Right cardiac atrium (tissue), 5 donors: ENCODE results near the gene TMPRSS9. TPM values are rescaled to one million over a fixed set of nuclear protein-coding genes. Genes with fewer than 3 reads are reported as not detected.
A peak's percentile ranks its signal among the peaks of the same experiment; 100 is the strongest.

Source experiments
- ATAC-seq, 2 donors: fragments of 200-7000 bp; cut with Tn5 transposase; one replicate each; pipeline versions ENCODE4 v1.8.0 to v1.9.1; 2020; ENCODE audit warnings: moderate library complexity in 2 of 2, mild to moderate bottlenecking in 1 of 2
- DNase-seq, 3 donors: peaks; one replicate each; pipeline ENCODE4 v3.0.0-alpha.2; 2020
- H3K27ac ChIP-seq: one replicate; pipeline ENCODE4 v1.5.1; 2013; ENCODE audit warnings: mild to moderate bottlenecking, low read length, control low read depth, moderate library complexity
- H3K27me3 ChIP-seq: one replicate; pipeline ENCODE4 v1.6.1; 2013; ENCODE audit not compliant: control insufficient read depth, insufficient read depth
- H3K4me1 ChIP-seq: one replicate; pipeline ENCODE4 v1.6.1; 2013; ENCODE audit warnings: low read length; ENCODE audit not compliant: control insufficient read depth, insufficient read depth
- H3K4me3 ChIP-seq: one replicate; pipeline ENCODE4 v1.5.1; 2013; ENCODE audit warnings: low read length, control low read depth
- H3K9me3 ChIP-seq: one replicate; pipeline ENCODE4 v1.6.1; 2013; ENCODE audit warnings: low read length; ENCODE audit not compliant: control insufficient read depth
- WGBS: extraction: QIAGEN DNeasy Blood & Tissue Kit; methylation state at CpG from one replicate; pipeline ENCODE4 v1.1.7; 2013; 5-methylcytosine and 5-hydroxymethylcytosine counted together
- intact Hi-C, 4 donors: fragments of 100-400 bp; cut with DNase I; formaldehyde crosslinking; loops; one replicate each; pipeline versions ENCODE4 v1.11.0 to v1.14.0; 2022 to 2023
- polyA plus RNA-seq: library from polyadenylated mRNA; stranded (reverse); fragments of 200-250 nt; gene quantifications from one replicate; pipeline ENCODE4 v1.2.3, GENCODE V29; 2013
- total RNA-seq, 4 donors: library from RNA; stranded (reverse); fragmentation: NEBNext Ultra II Directional; extraction: Animal tissue kit (Norgen Biotek cat#: 25700); gene quantifications; one replicate each; pipeline ENCODE4 v1.2.1, GENCODE V29; 2021
- donor health status: healthy with polysubstance abuse.
- donor health status: DM: no; HTN: yes; CAD: no.
- donor health status: DM: no; HTN: no; CAD: no.
- donor health status: DM: no; HTN: yes; CAD: no; lungs with severe emphysema.
- donor health status: DM: yes; HTN: yes; CAD: no.

The TMPRSS9 gene
- total and polyA plus RNA-seq, 5 donors, result 0.09 to 0.12 TPM; not detected in 3

- ATAC-seq (peak in 1 of 2 donors; percentile 16), DNase-seq (peak; percentile 75 to 87 (median 82))
- no peak overlapping the region for H3K4me3 ChIP-seq
Observed at GRCh38 chr19:2424686-2425621, 64.9 kb downstream of the TMPRSS9 start.

DNA sequence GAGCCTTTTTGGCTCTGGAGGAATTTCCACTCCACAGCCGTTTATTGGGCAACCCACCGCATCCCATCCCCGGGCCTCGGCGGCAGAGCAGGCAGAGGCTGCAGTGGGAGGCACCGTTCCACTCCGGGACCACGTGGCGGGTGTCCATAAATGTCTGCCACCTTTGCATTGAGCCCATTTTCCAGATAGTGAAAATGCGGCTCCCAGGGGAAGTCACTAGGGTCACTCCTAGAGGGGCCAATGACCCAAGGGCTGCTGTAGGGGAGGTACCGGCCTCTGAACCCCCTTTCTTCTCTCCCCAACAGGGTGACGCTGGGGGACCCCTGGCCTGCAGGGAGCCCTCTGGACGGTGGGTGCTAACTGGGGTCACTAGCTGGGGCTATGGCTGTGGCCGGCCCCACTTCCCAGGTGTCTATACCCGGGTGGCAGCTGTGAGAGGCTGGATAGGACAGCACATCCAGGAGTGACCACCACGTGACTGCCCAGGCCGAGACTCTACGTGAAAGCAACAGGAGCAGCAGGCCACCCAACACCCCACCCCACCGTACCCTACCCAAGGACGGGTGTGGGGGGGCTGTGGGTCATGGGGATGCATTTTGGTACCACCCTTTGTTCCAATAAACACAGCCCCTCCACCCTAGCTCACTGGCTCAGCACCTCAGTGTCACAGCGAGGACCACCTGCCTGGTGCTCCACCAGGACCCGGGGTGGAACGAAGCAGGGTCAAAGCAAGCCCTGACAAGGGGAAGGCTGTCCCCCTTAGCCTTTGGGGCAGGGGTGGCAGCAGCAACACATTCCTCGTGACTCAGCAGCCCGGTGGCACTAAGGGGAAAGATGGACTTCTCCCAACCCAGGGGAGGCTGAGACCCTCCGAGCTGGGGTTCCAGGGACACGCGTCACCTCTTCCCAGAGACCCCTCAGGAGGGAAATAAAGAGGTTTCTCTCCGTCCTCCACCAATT lies 65.8 kb downstream of the TMPRSS9 start:
- H3K27me3 ChIP-seq, result no peaks in the 10 kb centered on the region
- 68% methylated on average over 29 of the region's 29 CpGs for WGBS
- peaks cover 8% of the 10 kb centered on the region for H3K4me1 ChIP-seq
- ATAC-seq, result no peak
- H3K4me3 ChIP-seq, result no peak overlapping the region
- intact Hi-C loops, result no loop called here
- peak in 2 of 3 donors; percentile 47 to 55 for DNase-seq
- H3K9me3 ChIP-seq, result no peaks in the 10 kb centered on the region
- H3K27ac ChIP-seq, result no peak overlapping the region

More at GRCh38 chr19:2424686-2425621, 64.9 kb downstream of the TMPRSS9 start:
- Histone ChIP-seq H3K4me1 (peaks cover 8% of the 10 kb centered on the region), H3K27ac (no peak overlapping the region), H3K9me3 (no peaks in the 10 kb centered on the region), H3K27me3 (no peaks in the 10 kb centered on the region)
- WGBS, result 43% methylated on average over 101 of the region's 101 CpGs
- intact Hi-C loops, result no loop called here

DNA sequence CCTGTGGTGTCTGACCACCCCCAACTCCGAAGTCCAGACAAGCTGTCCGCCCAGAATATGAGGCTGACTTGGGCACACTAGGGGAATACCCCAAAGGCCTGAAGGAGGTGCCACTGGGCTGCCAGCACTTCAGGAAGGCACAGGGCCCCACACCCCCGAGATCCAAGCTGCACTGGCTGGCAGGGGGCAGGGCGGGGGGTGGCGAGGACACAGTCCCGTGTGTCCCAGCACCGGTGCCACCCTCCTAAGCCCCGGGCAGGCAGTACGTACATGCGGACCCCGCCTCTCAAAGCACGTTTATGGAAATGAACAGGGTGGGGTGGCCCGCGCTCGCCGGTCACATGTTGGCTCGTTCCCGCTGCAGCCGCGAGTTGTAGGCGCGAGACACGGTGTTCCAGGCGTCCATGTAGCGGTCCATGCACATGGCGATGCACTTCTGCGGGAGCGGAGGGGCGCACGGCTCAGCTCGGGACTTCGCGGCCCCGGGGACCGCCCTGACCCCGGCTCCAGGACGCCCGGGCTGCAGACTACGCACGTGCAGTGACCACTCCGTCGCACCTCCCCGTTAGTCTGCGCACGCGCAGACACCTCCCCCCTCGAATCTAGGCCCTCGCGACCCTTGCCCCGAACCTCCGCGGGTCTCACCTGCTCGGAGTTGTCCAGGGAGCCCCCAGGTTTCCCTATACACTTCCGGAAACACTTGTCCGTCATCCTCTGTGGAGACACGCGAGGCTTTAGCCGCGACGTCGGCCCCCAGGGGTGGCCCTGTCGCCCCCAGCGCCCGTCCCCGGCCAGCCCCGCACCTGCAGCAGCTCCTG lies 66.8 kb downstream of the TMPRSS9 start:
- ATAC-seq (peak; percentile 1 to 27), DNase-seq (peak; percentile 64 to 82 (median 77))
- Histone ChIP-seq H3K27me3 (no peaks in the 10 kb centered on the region), H3K9me3 (no peaks in the 10 kb centered on the region), H3K27ac (peak overlapping the region; percentile 68), H3K4me3 (peak overlapping the region; percentile 67), H3K4me1 (peaks cover 8% of the 10 kb centered on the region)
- intact Hi-C loops, result no loop called here
- 6% methylated on average over 66 of the region's 66 CpGs for WGBS

DNA sequence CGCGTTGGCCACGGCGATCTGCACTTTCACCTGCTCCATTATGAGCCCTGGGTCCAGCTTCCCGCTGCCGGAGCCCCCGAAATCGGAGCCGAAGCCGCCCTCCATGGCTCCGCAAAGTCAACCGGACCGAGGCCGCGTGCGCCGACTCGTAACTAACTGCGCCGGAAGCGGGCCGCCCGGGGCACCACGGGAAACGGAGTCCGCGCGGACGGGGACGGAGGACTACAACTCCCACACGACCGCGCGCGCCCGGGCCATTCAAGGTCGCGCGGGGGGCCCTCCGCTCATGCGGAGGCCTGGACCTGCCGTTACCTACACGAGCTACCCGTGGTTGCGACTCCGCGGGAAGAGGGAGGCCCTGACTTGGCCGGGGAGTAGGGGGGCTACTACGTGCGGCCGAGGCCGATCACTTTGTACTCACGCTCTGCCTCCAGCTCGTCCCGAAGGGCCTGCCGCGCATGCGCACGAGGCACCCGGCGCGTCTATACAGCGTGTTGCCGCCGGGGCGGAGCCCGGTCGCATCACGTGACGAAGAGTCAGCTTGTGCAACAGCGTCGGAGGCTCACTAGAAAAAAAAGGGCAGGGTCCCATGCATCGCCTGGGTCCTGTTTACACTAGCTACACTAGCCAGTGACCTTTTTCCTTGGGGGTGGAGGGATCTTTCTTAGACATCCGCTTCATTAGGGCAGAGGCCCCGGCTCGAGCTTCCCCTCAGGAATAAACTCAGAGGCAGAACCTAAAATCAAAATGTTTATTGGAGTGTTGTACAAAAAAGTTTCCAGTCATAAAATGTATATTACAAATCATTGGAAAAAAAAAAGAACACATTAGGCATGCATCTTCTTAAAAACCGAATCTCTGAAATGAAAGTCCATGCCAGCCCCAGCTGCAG lies 67.6 kb downstream of the TMPRSS9 start, which contains the start of gene TIMM13:
TSS of gene TIMM13 (minus strand) at position 158 of the 892 bp plus-strand sequence. CDS start at position 105, 53 bp downstream.
- intact Hi-C loops, result no loop called here

GRCh38 chr19:2428321-2428690 lies 68.2 kb downstream of the TMPRSS9 start:
- no peaks in the 10 kb centered on the region for H3K27me3 ChIP-seq
- DNase-seq, result peak; percentile 47 to 79 (median 74)
- ATAC-seq, result peak in 1 of 2 donors; percentile 5
- H3K4me1 ChIP-seq, result peaks cover 8% of the 10 kb centered on the region
- no peaks in the 10 kb centered on the region for H3K9me3 ChIP-seq
- 27% methylated on average over 25 of the region's 25 CpGs for WGBS
- H3K4me3 ChIP-seq, result peak overlapping the region; percentile 67
- intact Hi-C loops, result no loop called here
- H3K27ac ChIP-seq, result peak overlapping the region; percentile 1

More for the DNA sequence above, 67.6 kb downstream of the TMPRSS9 start, which contains the start of gene TIMM13:
- Histone ChIP-seq H3K4me3 (peak within 1 kb of the TSS; percentile 67), H3K4me1 (peaks cover 8% of the 10 kb centered on the region), H3K27me3 (no peaks in the 10 kb centered on the region), H3K9me3 (no peaks in the 10 kb centered on the region), H3K27ac (peak within 1 kb of the TSS; percentile 95)
- peak; percentile 93 to 95 for ATAC-seq
- under 1% methylated on average over 77 of the region's 77 CpGs for WGBS
- DNase-seq, result peak; percentile 97 to 100 (median 99)

GRCh38 chr19:2428756-2429711 lies 69.0 kb downstream of the TMPRSS9 start:
- Histone ChIP-seq H3K27ac (no peak overlapping the region), H3K27me3 (no peaks in the 10 kb centered on the region), H3K4me3 (no peak overlapping the region), H3K9me3 (no peaks in the 10 kb centered on the region), H3K4me1 (peaks cover 8% of the 10 kb centered on the region)
- ATAC-seq (no peak), DNase-seq (peak in 2 of 3 donors; percentile 60 to 64)
- WGBS, result 62% methylated on average over 37 of the region's 37 CpGs
- intact Hi-C loops, result no loop called here

DNA sequence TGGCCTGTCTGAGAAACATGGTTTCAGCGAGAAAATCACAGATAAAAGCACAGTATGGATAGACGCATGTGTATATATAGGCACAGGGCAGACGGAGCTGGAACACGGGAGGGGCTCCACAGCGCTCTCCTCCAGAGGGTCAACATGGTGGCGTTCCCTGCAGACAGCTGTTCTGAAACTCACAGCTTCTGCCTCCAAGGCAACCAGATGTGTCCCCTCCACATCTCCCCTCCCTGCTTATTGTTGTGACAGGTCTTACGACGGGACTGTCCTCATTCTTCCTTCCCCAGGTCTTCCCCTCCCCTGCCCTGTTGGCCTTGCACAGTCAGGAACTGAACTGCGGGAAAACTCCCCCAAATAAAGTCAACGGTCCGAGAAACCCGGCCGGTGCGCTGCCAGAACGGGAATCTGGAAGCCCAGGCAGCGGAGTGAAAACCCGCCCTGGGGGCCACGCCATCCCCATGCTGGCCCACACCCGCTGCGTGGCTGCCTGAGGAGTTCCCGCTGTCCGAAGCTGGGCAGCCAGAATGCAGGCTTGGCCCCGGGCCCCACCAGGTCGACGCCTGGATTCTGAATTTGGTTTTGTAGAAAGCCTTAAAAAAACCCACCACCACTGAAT lies 70.0 kb downstream of the TMPRSS9 start:
- no peaks in the 10 kb centered on the region for H3K27me3 ChIP-seq
- H3K27ac ChIP-seq, result no peak overlapping the region
- WGBS, result 83% methylated on average over 25 of the region's 25 CpGs
- no peak for ATAC-seq
- no peak overlapping the region for H3K4me3 ChIP-seq
- H3K4me1 ChIP-seq, result peaks cover 8% of the 10 kb centered on the region
- DNase-seq, result peak in 2 of 3 donors; percentile 35 to 51
- intact Hi-C loops, result no loop called here
- H3K9me3 ChIP-seq, result no peaks in the 10 kb centered on the region

DNA sequence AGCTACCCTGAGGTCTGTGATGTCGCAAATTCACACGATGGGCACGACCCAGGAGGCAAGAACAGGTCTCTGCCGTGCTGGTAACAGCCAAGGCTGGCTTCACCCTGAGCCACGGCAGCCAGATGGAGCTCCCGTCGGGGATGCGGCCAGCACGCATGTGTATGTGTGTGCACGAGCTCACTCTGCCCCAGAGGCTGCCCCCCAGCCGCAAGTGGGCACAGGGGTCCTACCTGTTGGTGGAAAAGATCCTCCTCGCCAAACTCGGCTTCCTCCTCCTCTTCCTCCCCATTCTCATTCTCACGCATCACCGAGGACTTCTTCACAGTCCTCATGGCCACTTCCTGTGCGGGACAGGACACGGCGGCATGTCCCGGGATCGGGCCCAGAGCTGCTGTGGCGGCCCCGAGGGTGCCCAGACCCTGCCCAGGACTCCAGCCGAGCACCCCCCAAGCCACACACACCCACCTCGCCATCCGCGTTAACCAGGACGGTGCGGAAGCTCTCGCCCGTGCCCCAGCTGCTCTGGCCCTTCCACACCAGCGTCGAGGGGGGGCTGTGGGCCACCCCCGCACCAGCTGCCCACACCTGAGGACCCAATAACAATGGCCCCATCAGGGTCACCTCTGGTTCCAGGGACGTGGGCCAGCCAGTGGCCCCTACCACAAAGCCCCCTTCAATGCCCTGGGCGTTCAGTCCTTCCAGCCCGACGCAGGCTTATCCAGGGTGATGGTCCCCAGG lies 71.4 kb downstream of the TMPRSS9 start:
- intact Hi-C loops, result no loop called here
- H3K27me3 ChIP-seq, result no peaks in the 10 kb centered on the region
- peaks cover 4% of the 10 kb centered on the region for H3K4me1 ChIP-seq

More for the DNA sequence above, 71.4 kb downstream of the TMPRSS9 start:
- no peak for ATAC-seq
- H3K4me3 ChIP-seq, result no peak overlapping the region
- WGBS, result 93% methylated on average over 37 of the region's 37 CpGs
- no peaks in the 10 kb centered on the region for H3K9me3 ChIP-seq
- peak in 2 of 3 donors; percentile 44 to 46 for DNase-seq
- H3K27ac ChIP-seq, result no peak overlapping the region
